Measurements from ENCODE around the gene ADGRB3. TPM values are rescaled to one million over a fixed set of nuclear protein-coding genes. Genes with fewer than 3 reads are reported as not detected.

The ADGRB3 gene
- total and polyA plus RNA-seq, 4 donors: 0.21 to 2.3 (median 0.48) TPM

DNA sequence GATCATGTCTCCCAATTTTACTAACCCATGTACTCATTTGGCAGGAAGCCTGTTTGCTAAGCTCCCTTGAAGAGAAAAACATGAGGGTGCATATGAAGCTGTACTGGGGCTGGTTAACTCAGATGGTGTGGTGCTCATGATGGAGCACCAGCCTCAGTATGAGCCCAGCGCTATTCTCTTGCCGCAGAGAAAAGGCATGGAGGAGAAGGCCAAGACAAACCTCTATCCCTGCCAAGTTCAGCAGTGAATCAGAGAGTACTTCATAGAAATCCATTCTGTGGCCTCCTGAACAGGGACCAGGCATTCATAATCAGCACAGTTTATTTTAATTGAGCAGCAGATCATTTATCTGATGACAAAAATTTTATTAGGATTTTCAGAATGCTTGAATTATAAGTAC, 763.6 kb downstream of the ADGRB3 start:
- Histone ChIP-seq H3K27ac (ENCODE audit: low read depth in 1 of 2, low read length in 2 of 2) (no peak overlapping the region), H3K9ac (ENCODE audit: low read depth in 1 of 2, low read length in 2 of 2) (no peak overlapping the region), H3K4me1 (ENCODE audit: control insufficient read depth in 4 of 4, insufficient read depth in 4 of 4, low read length in 3 of 4) (no peaks in the 10 kb centered on the region), H3K36me3 (ENCODE audit: control insufficient read depth in 4 of 4, insufficient read depth in 3 of 4, low read depth in 1 of 4, low read length in 3 of 4) (no peaks in the 10 kb centered on the region), H3K27me3 (ENCODE audit: control insufficient read depth in 4 of 4, insufficient read depth in 4 of 4, low read length in 3 of 4) (no peaks in the 10 kb centered on the region), H3K9me3 (ENCODE audit: control insufficient read depth in 4 of 4, low read length in 3 of 4) (no peaks in the 10 kb centered on the region), H3K4me3 (ENCODE audit: low read depth in 1 of 3, low read length in 3 of 3) (no peak overlapping the region)
- DNase-seq (ENCODE audit: low spot score): no peak
- TF ChIP-seq HNF4A (conservative IDR thresholded peaks at IDR 0.05): no peak
- TF ChIP-seq FOXA2 (IDR thresholded peaks at IDR 0.05): no peak
- no peak for TF ChIP-seq TAF1 (conservative IDR thresholded peaks at IDR 0.05)
- TF ChIP-seq, protein P1, sequence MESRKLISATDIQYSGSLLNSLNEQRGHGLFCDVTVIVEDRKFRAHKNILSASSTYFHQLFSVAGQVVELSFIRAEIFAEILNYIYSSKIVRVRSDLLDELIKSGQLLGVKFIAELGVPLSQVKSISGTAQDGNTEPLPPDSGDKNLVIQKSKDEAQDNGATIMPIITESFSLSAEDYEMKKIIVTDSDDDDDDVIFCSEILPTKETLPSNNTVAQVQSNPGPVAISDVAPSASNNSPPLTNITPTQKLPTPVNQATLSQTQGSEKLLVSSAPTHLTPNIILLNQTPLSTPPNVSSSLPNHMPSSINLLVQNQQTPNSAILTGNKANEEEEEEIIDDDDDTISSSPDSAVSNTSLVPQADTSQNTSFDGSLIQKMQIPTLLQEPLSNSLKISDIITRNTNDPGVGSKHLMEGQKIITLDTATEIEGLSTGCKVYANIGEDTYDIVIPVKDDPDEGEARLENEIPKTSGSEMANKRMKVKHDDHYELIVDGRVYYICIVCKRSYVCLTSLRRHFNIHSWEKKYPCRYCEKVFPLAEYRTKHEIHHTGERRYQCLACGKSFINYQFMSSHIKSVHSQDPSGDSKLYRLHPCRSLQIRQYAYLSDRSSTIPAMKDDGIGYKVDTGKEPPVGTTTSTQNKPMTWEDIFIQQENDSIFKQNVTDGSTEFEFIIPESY (IDR thresholded peaks at IDR 0.05): no peak
- no peak for TF ChIP-seq RAD21 (IDR thresholded peaks at IDR 0.05)
- WGBS: 84% methylated on average over 2 of the region's 2 CpGs

DNA sequence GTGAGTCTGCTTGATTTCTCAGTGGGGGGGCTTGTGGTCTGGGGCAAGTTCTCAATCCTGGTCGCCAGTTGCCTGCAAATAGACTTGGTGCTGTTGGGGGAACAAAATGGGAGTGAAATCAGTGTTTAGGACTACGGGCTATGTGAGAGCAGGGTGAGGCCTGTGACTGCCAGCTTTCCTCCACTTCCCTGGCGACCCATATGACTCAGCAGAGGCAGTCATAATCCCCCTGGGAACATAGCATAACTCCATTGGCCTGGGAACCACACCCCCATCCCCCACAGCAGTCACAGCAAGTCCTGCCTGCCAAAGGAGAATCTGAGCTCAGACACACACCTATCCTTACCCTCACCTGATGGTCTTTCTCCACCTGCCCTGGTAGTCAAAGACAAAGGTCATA, 773.8 kb downstream of the ADGRB3 start:
- no peak overlapping the region for H3K9ac ChIP-seq (ENCODE audit: low read depth in 1 of 2, low read length in 2 of 2)
- no peaks in the 10 kb centered on the region for H3K36me3 ChIP-seq (ENCODE audit: control insufficient read depth in 4 of 4, insufficient read depth in 3 of 4, low read depth in 1 of 4, low read length in 3 of 4)
- no peaks in the 10 kb centered on the region for H3K4me1 ChIP-seq (ENCODE audit: control insufficient read depth in 4 of 4, insufficient read depth in 4 of 4, low read length in 3 of 4)
- whole genome bisulfite sequencing: 38% methylated on average over 3 of the region's 3 CpGs
- DNase-seq (ENCODE audit: low spot score): no peak
- H3K27ac ChIP-seq (ENCODE audit: low read depth in 1 of 2, low read length in 2 of 2): no peak overlapping the region
- H3K4me3 ChIP-seq (ENCODE audit: low read depth in 1 of 3, low read length in 3 of 3): no peak overlapping the region
- H3K9me3 ChIP-seq (ENCODE audit: control insufficient read depth in 4 of 4, low read length in 3 of 4): no peaks in the 10 kb centered on the region
- TF ChIP-seq EGR1 (IDR thresholded peaks at IDR 0.05; ENCODE audit: low read depth in 2 of 2) (no peak), HNF4G (IDR thresholded peaks at IDR 0.05) (no peak), RAD21 (IDR thresholded peaks at IDR 0.05) (no peak), SP1 (IDR thresholded peaks at IDR 0.05) (no peak), FOXA1 (IDR thresholded peaks at IDR 0.05) (no peak), GABPA (IDR thresholded peaks at IDR 0.05 in 1 of 2, conservative IDR thresholded peaks at IDR 0.05 in 1 of 2) (no peak), YY1 (IDR thresholded peaks at IDR 0.05) (no peak), HNF4A (conservative IDR thresholded peaks at IDR 0.05) (no peak), NR2F2 (IDR thresholded peaks at IDR 0.05) (no peak), FOXA2 (IDR thresholded peaks at IDR 0.05) (no peak), TAF1 (conservative IDR thresholded peaks at IDR 0.05) (no peak)
- TF ChIP-seq, protein P2, sequence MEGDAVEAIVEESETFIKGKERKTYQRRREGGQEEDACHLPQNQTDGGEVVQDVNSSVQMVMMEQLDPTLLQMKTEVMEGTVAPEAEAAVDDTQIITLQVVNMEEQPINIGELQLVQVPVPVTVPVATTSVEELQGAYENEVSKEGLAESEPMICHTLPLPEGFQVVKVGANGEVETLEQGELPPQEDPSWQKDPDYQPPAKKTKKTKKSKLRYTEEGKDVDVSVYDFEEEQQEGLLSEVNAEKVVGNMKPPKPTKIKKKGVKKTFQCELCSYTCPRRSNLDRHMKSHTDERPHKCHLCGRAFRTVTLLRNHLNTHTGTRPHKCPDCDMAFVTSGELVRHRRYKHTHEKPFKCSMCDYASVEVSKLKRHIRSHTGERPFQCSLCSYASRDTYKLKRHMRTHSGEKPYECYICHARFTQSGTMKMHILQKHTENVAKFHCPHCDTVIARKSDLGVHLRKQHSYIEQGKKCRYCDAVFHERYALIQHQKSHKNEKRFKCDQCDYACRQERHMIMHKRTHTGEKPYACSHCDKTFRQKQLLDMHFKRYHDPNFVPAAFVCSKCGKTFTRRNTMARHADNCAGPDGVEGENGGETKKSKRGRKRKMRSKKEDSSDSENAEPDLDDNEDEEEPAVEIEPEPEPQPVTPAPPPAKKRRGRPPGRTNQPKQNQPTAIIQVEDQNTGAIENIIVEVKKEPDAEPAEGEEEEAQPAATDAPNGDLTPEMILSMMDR (IDR thresholded peaks at IDR 0.05; ENCODE audit: low read depth, low read length, missing input control): no peak
- TF ChIP-seq, protein P1 (IDR thresholded peaks at IDR 0.05): no peak
- TF ChIP-seq, protein P3, sequence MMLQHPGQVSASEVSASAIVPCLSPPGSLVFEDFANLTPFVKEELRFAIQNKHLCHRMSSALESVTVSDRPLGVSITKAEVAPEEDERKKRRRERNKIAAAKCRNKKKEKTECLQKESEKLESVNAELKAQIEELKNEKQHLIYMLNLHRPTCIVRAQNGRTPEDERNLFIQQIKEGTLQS (IDR thresholded peaks at IDR 0.05): no peak
- TF ChIP-seq, protein P4, sequence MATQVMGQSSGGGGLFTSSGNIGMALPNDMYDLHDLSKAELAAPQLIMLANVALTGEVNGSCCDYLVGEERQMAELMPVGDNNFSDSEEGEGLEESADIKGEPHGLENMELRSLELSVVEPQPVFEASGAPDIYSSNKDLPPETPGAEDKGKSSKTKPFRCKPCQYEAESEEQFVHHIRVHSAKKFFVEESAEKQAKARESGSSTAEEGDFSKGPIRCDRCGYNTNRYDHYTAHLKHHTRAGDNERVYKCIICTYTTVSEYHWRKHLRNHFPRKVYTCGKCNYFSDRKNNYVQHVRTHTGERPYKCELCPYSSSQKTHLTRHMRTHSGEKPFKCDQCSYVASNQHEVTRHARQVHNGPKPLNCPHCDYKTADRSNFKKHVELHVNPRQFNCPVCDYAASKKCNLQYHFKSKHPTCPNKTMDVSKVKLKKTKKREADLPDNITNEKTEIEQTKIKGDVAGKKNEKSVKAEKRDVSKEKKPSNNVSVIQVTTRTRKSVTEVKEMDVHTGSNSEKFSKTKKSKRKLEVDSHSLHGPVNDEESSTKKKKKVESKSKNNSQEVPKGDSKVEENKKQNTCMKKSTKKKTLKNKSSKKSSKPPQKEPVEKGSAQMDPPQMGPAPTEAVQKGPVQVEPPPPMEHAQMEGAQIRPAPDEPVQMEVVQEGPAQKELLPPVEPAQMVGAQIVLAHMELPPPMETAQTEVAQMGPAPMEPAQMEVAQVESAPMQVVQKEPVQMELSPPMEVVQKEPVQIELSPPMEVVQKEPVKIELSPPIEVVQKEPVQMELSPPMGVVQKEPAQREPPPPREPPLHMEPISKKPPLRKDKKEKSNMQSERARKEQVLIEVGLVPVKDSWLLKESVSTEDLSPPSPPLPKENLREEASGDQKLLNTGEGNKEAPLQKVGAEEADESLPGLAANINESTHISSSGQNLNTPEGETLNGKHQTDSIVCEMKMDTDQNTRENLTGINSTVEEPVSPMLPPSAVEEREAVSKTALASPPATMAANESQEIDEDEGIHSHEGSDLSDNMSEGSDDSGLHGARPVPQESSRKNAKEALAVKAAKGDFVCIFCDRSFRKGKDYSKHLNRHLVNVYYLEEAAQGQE (IDR thresholded peaks at IDR 0.05): no peak
- TF ChIP-seq, protein P5, sequence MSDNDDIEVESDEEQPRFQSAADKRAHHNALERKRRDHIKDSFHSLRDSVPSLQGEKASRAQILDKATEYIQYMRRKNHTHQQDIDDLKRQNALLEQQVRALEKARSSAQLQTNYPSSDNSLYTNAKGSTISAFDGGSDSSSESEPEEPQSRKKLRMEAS (IDR thresholded peaks at IDR 0.05): no peak
- peaks cover 0 to 4% (median 0%) of the 10 kb centered on the region in 4 donors for H3K27me3 ChIP-seq (ENCODE audit: control insufficient read depth in 4 of 4, insufficient read depth in 4 of 4, low read length in 3 of 4)
